LNCAP (cell line): Measurements from ENCODE around the gene GLIS2.

Source experiments
- CTCF ChIP-seq: fragments of 450-650 bp; IDR thresholded peaks from 2 replicates; pipeline ENCODE4 v1.5.1; 2017; ENCODE audit warnings: mild to moderate bottlenecking

Gene GLIS2

GRCh38 chr16:4330277-4330874 is 14.5 kb downstream of the GLIS2 start:
- peak; percentile 96 for TF ChIP-seq CTCF

- no peak for TF ChIP-seq CTCF
Measured at GRCh38 chr16:4332083-4332482, 16.2 kb downstream of the GLIS2 start.

- no peak for TF ChIP-seq CTCF
Measured at GRCh38 chr16:4332623-4333307, 16.9 kb downstream of the GLIS2 start.

- no peak for TF ChIP-seq CTCF
Measured at GRCh38 chr16:4333308-4333638, 17.4 kb downstream of the GLIS2 start.

GRCh38 chr16:4334724-4335495 is 19.0 kb downstream of the GLIS2 start:
- TF ChIP-seq CTCF: no peak

GRCh38 chr16:4336701-4337539 is 21.1 kb downstream of the GLIS2 start:
- TF ChIP-seq CTCF: no peak

GRCh38 chr16:4337540-4338088 is 21.7 kb downstream of the GLIS2 start:
- no peak for TF ChIP-seq CTCF
